ENCODE measurements around the gene CDC42EP2.
A peak's percentile ranks its signal among the peaks of the same experiment; 100 is the strongest.

The CDC42EP2 gene, protein sequence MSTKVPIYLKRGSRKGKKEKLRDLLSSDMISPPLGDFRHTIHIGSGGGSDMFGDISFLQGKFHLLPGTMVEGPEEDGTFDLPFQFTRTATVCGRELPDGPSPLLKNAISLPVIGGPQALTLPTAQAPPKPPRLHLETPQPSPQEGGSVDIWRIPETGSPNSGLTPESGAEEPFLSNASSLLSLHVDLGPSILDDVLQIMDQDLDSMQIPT

DNA sequence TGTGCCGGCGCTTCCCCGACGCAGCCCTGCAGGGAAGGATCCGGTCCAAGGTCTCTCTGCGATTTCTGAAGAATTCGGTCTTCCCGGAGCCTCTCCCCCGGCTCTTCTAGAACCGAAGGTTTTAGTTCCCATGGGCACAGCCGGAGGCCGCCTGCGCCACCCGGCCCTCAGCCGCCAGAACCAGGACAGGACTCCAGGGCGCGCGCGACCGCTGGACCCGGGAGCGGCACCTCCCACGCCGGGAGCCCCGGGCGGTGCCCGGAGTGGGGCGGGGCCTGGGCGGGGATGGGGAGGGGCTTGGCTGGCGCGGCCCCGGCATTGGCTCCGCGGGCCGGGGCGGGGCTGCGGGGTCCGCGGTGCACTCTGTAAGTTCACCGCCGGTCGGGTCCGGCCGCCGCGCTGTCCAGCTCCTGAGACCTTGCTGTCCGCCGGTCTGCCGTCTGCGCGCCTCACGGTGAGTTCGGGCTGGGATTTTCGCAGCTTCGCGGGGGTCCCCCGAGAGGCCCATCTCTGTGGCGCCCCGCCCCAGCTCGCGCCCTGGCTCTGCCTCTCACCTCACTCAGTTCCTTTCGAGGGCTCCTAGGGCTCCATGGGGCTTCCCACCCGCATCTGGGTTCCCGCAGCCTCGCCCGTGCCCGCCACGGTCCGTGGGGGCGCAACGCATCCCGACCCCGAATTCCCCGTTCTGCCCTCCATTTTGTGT, at the start of gene CDC42EP2:
CDC42EP2 (plus strand) TSS at position 366 of the 703 bp plus-strand sequence. CDS start 6,033 bp downstream, outside the sequence.
- DNase-seq (ENCODE audit: low read depth in 2 of 2), result peak; percentile 71

DNA sequence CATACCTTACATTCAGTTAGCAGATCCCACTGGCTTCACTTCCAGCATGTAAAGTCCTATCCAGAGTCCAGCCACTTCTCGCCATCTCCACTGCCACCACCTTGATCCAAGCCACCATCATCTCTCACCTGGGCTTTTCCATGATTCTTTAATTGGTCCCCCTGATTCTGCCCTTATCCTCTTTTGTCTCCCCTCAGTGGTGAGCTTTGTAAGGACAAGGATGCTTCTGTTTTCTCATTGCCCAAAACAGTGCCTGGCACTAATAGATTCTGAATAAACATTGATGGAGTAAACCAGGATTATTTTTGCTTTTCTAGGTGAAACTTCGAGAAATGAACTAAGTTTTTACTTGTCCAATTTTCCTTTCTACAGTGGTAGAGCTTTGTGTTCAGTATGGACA, 48.5 kb upstream of the CDC42EP2 start:
- no peak for DNase-seq (ENCODE audit: low read depth in 2 of 2)

DNA sequence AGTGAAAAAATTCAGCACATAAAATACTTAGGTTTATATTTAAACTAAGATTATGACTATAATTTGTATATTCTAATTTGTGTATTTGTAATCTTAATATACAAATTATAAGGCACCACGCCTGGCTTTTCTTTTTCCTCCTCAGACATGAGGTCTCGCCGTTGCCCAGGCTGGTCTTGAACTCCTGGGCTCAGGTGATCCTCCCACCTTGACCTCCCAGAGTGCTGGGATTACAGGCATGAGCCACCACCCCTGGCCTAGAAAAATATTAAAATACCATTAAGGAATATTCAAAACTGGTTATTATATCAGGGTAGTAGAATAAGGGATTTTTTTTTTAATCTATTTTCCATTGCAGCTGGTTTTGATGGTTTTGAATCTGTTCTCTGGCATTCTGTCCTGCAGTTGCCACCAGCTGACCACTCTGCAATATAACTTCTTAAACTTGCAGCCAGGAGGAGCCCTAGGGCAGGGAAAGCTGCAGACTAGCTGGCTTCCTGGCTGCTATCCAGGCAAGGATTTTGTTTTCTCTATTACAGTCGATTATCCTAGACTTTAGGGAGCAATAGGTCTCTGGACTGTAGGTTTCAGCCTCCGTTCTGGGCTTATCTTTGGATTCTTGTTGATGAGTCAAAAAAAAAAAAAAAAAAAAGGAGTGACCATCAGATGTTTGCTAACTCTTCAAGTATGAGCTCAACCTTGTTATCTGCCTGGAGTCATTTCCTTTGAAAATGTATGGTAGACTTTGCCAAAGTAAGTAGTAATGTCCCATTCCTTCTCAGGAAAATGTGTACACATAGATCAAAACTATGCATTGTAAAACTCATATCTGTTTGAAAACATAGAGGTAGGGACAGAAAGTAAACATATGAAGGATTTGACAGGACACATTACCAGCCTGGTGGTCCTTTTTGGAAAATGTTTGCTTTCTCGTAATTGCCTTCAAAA, 39.7 kb upstream of the CDC42EP2 start:
- no peak for DNase-seq (ENCODE audit: low read depth in 2 of 2)

DNA sequence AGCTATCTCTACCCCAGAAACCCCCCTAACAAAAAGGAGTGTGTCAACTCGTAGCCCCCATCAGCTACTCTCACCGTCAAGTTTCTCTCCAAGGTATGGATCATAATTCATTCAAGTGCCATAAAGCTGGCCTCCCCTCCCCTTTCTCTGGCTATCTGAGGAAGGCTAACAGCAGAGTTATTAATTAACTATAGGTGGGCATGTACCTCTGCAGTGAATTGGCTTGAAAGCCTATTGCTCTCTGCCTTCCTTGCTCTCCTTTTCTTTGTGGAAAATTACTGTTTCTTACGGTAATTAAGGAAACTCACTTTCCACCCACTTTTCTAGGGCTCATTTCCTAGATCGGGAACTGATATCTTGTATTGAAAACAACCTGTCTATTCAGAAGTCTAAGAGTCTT, 38.8 kb upstream of the CDC42EP2 start:
- no peak for DNase-seq (ENCODE audit: low read depth in 2 of 2)

DNA sequence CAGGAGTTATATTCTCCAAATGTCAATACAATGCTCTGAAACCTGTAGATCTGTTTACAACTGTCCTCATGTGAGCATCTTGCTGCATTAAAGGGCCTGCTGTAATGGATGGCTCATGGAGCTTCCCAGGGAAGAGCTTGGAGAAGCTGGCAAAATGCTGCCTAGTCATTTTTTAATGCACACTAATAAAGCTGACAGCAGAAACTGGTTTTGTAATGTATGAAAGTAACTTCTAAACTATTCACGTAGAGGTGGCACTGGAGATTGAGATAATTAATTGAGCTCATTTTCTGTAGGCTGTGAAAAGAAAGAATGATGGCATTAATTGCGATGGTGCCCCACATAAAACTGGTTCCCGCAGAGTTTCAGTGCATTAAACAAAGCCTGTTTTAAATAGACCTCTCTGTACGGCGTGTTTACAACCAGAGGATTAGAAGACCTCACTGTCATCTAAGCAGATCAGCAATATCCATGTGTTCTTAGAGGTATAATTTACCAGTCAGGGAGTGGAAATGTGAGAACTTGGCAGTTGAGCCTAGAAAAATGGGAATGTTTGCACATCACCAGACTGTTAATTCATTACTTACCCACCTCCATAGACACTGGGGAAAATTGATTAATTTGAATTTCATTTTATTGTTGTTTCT, 36.9 kb upstream of the CDC42EP2 start:
- no peak for DNase-seq (ENCODE audit: low read depth in 2 of 2)

DNA sequence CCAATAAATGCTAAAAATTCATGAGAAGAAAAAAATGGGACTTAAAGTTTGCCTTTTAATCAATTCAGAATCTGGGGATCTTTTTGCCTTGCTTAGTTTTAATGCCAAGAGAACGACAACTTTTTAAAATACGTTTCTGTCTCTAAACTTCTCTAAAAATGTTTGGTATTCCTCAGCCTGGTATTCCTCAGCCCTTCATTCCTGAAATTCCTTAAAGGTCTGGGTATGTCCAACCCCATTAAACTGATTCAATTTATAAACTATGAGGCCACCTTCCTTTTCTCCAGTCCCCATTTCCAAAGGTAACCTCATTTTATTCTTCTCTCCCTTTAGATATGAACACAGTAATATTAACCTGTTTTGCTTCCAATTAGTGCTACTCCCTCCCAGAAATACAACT, 36.3 kb upstream of the CDC42EP2 start:
- no peak for DNase-seq (ENCODE audit: low read depth in 2 of 2)

DNA sequence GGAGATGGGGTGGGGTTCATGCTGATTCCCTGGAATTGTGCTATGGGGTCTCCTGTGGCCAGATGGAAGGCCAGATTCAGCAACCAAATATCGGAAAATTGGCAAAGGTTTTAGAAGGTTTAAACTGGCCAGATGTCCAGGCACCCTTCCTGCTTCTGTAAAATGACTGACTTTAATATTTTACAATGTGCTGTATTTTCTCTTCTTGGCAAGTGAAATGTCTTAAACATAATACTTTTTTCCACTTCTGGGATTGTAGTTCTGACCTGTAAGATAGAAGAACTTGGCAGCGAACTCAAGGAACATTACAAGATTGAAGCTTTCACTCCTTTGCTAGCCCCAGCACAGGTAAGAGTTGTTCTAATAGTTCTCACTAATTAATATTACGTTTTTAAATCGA, 35.4 kb upstream of the CDC42EP2 start:
- no peak for DNase-seq (ENCODE audit: low read depth in 2 of 2)

DNA sequence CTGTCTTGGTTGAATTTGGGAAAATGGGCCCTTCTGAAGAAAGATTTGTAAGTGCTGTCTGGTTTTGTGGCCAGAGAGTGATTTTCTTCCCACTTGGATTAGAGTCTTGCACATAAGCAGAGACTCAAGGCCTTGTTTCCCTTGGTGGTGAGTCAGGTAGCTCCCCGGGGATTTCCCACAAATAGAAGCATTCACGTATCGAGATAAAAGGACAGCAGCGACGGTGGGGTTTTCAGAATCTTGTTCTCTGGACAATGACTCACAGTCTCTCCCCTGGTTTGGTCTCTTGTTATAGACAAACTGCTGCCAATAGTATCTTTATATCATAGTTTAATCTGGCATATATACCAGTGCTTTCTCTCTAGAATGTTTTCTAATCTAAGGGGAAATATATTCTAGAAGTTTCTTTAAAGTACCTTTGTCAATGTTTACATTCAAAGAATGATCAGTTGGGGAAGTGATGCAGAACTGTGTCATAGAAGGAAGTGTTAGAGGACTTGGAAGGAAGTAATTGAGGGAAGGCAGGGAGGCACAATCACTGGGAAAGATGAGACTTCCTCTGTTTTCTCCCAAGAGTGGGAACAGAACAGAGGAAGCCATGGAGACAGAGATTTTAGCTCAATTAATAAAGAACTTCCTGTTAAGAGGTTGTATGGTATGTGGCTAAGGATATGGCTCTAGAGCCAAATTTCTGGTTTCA, 34.8 kb upstream of the CDC42EP2 start:
- peak; percentile 17 to 50 for DNase-seq (ENCODE audit: low read depth in 2 of 2)

DNA sequence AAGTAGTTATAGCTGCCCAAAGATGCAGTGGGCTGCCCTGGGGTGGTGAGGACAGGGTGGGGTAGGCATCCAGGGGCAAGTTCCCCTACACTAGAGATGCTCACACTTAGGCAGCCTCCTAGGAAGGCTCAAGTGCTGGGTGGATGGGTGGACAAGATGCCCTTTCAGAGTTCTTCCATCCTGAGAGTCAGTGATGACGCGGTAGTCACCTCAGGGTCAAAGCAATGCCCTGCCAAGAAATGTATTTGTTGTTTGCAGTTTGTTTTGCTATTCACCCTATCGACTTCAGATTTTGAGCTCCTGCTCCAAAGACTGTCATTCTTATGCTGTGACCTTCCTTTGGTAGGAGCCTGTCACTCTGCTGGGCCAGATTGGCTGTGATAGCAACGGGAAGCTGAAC, 34.0 kb upstream of the CDC42EP2 start:
- DNase-seq (ENCODE audit: low read depth in 2 of 2), result no peak

DNA sequence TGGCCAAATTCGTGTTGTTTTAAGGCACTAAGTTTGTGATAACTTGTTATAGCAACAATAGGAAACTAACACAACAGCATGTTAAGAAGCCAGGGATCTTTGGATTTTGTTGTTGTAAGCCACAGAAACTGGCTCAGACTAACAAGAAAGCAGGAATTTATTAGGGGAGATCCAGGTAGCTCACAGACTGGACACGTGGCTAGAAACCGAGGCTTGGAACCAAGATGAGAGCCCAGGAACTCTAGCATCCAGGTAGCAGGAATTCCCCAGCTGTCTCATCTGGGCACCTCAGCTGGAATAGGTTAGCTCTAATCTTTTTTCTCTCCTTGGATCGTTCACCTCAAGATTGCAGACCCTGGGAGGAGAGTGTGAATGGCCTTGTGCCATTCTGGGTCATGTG, 28.0 kb upstream of the CDC42EP2 start:
- no peak for DNase-seq (ENCODE audit: low read depth in 2 of 2)

DNA sequence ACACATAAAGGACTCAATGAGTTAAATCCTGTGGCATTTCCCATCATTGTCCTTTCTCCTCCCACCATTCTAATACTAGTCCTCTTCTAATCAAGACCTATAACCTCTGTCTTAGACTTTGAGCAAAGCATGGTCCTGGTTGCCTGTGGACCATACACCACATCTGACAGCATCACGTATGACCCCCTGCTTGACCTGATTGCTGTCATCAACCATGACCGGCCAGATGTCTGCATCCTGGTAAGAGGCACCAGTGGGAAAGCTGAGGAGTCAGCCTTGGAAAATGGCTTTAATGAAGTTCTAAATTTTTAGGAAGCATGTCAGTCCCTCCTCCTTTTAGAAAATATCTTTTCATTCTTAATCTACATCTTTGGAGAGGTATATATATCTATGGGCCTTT, 27.1 kb upstream of the CDC42EP2 start:
- DNase-seq (ENCODE audit: low read depth in 2 of 2), result no peak

DNA sequence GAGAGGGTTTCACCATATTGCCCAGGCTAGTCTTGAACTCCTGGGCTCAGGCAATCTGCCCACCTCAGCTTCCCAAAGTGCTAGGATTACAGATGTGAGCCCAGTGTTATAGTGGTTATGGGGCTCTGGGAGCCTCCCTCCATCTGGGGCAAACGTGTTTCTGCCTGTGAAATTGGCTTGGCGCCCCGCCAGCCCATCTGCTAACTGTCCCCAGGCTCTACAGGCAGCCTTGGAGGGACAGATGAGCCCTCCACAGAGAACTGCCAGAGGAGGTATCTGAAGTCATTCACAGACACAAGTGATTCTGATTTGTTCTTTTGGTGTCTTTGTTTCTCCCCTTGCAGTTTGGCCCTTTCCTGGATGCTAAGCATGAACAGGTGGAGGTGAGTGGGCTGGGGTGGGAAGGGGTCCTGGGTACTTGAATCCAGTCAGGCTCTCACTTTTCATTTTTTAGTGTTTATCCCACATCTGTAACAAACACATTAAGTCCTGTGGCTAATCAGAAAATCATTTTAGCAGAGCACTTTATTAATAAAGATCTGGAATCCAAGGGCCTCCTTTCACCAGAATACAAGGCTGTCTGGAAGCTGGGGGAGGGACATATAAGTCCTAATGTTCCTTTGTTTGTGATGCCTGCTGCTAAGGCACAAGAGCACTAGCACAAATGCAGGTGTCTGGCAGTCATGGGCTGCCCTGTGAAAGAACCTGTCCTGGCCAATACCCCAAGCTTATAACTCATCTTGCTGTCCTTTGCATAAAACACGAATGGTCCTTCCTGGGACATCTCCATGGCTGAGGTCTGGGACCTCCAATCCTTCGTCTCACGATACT, 25.7 kb upstream of the CDC42EP2 start:
- no peak for DNase-seq (ENCODE audit: low read depth in 2 of 2)

DNA sequence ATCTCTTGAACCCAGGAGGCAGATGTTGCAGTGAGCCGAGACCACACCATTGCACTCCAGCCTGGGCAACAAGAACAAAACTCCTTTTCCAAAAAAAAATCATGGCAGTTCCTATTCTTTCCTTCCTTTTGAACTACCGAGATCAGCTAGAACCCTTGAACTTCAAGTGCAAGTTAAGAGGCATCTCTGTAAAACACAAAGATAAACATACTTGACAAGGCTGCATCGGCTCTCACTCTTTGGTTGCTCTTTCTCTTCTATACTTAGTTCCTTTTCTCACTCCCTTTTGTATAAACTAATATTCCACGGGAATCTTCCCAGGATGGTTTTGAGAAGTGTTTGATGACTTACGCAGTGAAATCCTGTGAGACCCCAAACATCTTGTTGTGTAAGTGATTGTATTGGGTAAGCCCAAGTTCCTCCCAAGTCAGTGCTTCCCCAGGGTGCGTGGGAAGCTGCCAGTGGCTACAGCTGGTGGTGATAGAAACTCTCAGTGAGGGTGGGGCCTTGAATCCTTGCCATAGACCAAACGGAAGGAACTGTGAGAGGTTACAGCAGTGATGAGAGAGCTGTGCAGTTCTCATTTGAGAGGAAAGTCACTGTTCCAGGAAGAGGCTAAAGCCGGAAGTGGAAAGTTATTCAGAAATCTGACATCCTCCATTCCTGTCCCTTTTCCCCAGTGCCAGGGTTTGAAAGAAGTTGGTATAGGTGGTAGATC, 24.1 kb upstream of the CDC42EP2 start:
- no peak for DNase-seq (ENCODE audit: low read depth in 2 of 2)

DNA sequence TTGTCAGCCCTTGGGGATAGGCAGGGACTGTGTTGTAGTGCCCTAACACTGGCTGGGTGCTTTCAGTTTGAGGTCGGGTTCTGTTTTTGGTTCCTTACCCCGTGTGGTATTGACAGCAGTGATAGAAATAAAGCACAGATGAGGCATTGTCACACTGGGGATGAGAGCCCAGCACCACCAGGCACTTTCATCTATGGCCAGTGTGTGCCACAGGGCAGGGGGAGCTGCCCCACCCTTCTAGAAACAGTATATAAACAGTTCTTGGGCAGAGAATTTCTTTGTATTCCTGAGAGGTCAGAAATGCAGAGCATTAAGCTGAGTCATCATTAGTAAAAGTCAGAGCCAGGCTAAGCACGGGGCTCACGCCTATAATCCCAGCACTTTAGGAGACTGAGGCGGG, 23.1 kb upstream of the CDC42EP2 start:
- DNase-seq (ENCODE audit: low read depth in 2 of 2), result no peak

DNA sequence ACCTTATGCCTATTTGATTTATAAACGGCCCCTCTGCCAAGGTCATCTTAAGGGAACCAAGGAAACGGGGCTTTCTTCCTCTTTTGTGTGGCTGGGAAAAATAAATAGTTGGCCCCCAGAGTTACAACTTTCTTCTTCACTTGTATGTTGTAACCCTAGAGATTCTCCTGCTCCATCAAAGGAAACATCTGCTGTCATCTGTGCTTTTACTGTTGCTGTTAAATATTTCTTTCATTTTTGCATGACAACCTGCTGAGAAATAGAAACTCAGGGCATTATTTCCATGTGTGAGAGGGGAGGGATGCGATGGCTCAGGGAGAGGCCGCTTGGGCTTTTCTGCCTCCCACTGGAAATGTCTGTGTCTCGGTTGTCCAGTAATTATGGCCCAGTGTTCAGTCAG, 21.8 kb upstream of the CDC42EP2 start:
- DNase-seq (ENCODE audit: low read depth in 2 of 2), result no peak

DNA sequence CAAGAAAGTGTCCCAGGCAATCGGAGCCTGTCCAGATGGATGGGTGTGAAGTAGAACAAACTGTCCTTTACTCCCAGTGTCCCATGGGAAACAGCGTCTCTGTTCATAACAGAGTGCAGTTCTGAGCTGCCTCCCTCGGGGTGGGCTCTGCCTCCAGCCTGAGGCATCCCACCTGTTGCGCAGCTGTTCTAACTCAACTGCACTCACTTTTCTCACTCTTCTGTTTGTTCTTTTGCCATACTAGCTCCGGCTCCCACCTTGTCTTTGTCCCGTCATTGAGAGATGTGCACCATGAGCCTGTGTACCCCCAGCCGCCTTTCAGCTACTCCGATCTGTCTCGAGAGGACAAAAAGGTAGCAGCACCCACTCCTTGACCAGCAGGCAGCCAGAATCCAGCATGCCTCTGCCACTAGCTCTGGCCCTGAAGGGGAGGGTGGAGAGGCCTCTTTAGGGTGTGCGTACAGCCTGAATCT, 20.7 kb upstream of the CDC42EP2 start:
- no peak for DNase-seq (ENCODE audit: low read depth in 2 of 2)

DNA sequence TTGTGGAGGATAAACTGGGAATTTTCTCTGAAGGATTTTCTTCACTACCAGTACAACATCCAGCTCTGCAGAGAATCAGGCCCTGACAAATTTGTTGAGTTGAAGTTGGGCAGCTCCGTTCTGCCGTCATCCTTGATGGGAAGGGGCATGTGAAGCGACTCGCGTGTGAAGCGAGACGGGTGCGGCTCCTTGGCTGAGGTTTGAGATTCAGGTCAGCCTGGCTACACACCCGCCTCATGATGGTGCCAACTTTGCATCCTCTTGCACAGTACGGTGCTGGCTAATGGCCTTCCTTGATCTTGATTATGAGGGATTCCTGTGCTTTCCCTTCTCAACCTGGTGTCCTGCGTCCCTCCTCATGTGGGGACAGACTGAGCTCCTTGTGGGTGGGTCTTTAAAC, 19.7 kb upstream of the CDC42EP2 start:
- DNase-seq (ENCODE audit: low read depth in 2 of 2), result no peak

DNA sequence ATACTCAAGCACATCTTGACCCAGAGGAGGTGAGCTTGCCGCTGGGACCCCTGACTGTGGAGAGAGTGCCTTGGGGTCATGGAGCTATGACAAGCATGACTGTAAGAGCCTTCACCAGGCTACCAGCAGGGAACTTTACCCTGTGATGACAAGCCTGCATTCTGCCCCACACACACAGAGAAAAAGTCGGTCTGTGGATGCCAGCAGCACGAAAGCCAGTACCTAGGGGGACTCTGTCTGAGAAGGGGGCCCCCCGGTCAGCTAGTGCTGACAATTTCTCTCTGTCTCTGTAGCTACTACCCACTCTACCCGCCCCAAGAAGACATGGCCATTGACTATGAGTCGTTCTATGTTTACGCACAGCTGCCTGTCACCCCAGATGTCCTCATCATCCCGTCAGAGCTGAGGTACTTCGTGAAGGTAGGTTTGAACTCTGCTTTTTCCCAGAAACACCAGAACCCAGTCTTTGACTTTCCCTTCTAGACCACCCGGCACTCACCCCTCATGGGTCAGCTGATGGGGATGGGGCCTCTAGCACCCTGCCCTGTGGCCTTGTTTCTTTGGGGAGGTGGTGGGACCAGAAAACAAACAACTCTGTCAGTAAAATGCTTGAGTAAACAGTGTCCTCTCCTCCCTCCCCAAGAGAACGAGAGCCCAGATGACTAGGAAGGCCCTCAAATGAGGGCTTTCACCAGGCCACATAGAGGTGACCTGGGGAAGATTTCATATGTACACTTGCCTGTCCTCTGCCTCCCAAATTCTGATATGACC, 18.9 kb upstream of the CDC42EP2 start:
- no peak for DNase-seq (ENCODE audit: low read depth in 2 of 2)

All from stimulated activated CD4-positive, alpha-beta T cell treated with anti-CD3 and anti-CD28 coated beads, Interleukin-4, amount 100 ng/mL, for 48 hours (primary cell).